HCT116 (cell line): ENCODE data around the gene ITSN1. TPM values are rescaled to one million over a fixed set of nuclear protein-coding genes. Genes with fewer than 3 reads are reported as not detected.

Experiments used
- ATAC-seq: fragments of 200-7000 bp; cut with Tn5 transposase; 2 replicates; pipeline ENCODE4 v1.9.1; 2020; ENCODE audit warnings: mild to moderate bottlenecking, moderate library complexity
- BruUV-seq: library from RNA; stranded (reverse); fragments of 400-500 nt; replicated peaks from 2 replicates; lab custom pipeline; 2021; lab: Mats Ljungman, UMichigan
- CTCF ChIA-PET: fragments of 300-600 bp; sonication (Branson Sonifier 250); formaldehyde crosslinking; loops from one replicate; lab custom pipeline; 2021; ENCODE audit warnings: antibody characterized with exemption; lab: Charles Lee
- POLR2A ChIA-PET: fragments of 300-600, 350-600 bp; sonication (Branson Sonifier 250); formaldehyde crosslinking; loops from one replicate; lab custom pipeline; 2021; ENCODE audit warnings: antibody characterized with exemption; lab: Charles Lee
- RAD21 ChIA-PET, 2 experiments: fragments of 300-600 bp; sonication (Branson Sonifier 250); formaldehyde crosslinking; loops; one replicate each; lab custom pipeline; 2023; ENCODE audit warnings: low total read pairs in 2 of 2; ENCODE audit not compliant: uncharacterized antibody in 2 of 2, unreplicated experiment in 2 of 2, low non-redundant PET in 1 of 2; lab: Charles Lee
- DNase-seq: peaks from one replicate; pipeline ENCODE4 v3.0.0-alpha.2; 2010; ENCODE audit warnings: low read depth, low spot score
- H2AFZ ChIP-seq: fragments of 200-600 bp; shearing (Covaris generic), sonication (generic); 2 replicates; pipeline ENCODE4 v1.6.1; 2017; ENCODE audit warnings: low read depth, mixed run types, mixed read lengths, antibody characterized with exemption, low read length; ENCODE audit not compliant: poor library complexity, severe bottlenecking
- H3K27ac ChIP-seq: 2 replicates; pipeline ENCODE4 v1.5.1; 2012; ENCODE audit warnings: low read depth, low read length
- H3K27me3 ChIP-seq: fragments of 200-600 bp; sonication (generic); 2 replicates; pipeline ENCODE4 v1.6.1; 2016; ENCODE audit warnings: mixed run types, low read length, mixed read lengths; ENCODE audit not compliant: insufficient read depth
- H3K36me3 ChIP-seq, 2 experiments: fragments of 200-500 bp in 1 of 2; fragments of 200-600 bp in 1 of 2; sonication (Bioruptor generic) in 1 of 2; sonication (generic) in 1 of 2; 2 replicates each; pipeline versions ENCODE4 v1.5.1 to v1.6.1; 2014 to 2016; ENCODE audit warnings: low read length in 2 of 2, inconsistent platforms in 1 of 2, mixed read lengths in 1 of 2, mixed run types in 1 of 2; ENCODE audit not compliant: insufficient read depth in 2 of 2, control insufficient read depth in 1 of 2
- H3K4me1 ChIP-seq, 2 experiments: fragments of 200-600 bp in 1 of 2; sonication (generic) in 1 of 2; 2 replicates each; pipeline versions ENCODE4 v1.5.1 to v1.6.1; 2012 to 2017; ENCODE audit warnings: low read length in 2 of 2, inconsistent platforms in 1 of 2, mild to moderate bottlenecking in 1 of 2, mixed read lengths in 1 of 2, mixed run types in 1 of 2, moderate library complexity in 1 of 2; ENCODE audit not compliant: insufficient read depth in 2 of 2, control insufficient read depth in 1 of 2
- H3K4me2 ChIP-seq: fragments of 200-600 bp; sonication (generic); 2 replicates; pipeline ENCODE4 v1.6.1; 2017; ENCODE audit warnings: mixed run types, low read length, mixed read lengths
- H3K4me3 ChIP-seq, 2 experiments: fragments of 200-600 bp in 1 of 2; sonication (generic) in 1 of 2; replicated peaks in 1 of 2; 2 replicates each; pipeline ENCODE4 v1.5.1; 2011 to 2016; ENCODE audit warnings: low read length in 2 of 2, control low read depth in 1 of 2, low read depth in 1 of 2, mild to moderate bottlenecking in 1 of 2, mixed read lengths in 1 of 2, mixed run types in 1 of 2
- H3K79me2 ChIP-seq: fragments of 200-600 bp; sonication (generic); 2 replicates; pipeline ENCODE4 v1.6.1; 2017; ENCODE audit warnings: mild to moderate bottlenecking, mixed run types, low read length, moderate library complexity, mixed read lengths; ENCODE audit not compliant: insufficient read depth
- H3K9ac ChIP-seq: fragments of 200-600 bp; sonication (generic); 2 replicates; pipeline ENCODE4 v1.6.1; 2016; ENCODE audit warnings: low read length, mixed read lengths
- H3K9me2 ChIP-seq: fragments of 200-600 bp; sonication (generic), shearing (Covaris generic); 2 replicates; pipeline ENCODE4 v1.6.1; 2017; ENCODE audit warnings: mixed run types, mild to moderate bottlenecking, moderate library complexity; ENCODE audit not compliant: insufficient read depth
- H3K9me3 ChIP-seq, 2 experiments: fragments of 200-500 bp in 1 of 2; fragments of 200-600 bp in 1 of 2; sonication (Bioruptor generic) in 1 of 2; sonication (generic) in 1 of 2; 2 replicates each; pipeline ENCODE4 v1.6.1; 2014 to 2017; ENCODE audit warnings: low read length in 2 of 2, mixed read lengths in 2 of 2, inconsistent platforms in 1 of 2, low read depth in 1 of 2, mild to moderate bottlenecking in 1 of 2, mixed run types in 1 of 2, moderate library complexity in 1 of 2; ENCODE audit not compliant: control insufficient read depth in 1 of 2, insufficient read depth in 1 of 2
- H4K20me1 ChIP-seq: fragments of 200-600 bp; sonication (generic), shearing (Covaris generic); 2 replicates; pipeline ENCODE4 v1.6.1; 2017; ENCODE audit warnings: mixed run types, mild to moderate bottlenecking, moderate library complexity; ENCODE audit not compliant: insufficient read depth
- ATF3 ChIP-seq: IDR thresholded peaks from 2 replicates; pipeline ENCODE4 v1.6.1; 2012
- CBX3 ChIP-seq: IDR thresholded peaks from 2 replicates; pipeline ENCODE4 v1.6.1; 2012; ENCODE audit warnings: low read depth
- CEBPB ChIP-seq: IDR thresholded peaks from 2 replicates; pipeline ENCODE4 v1.6.1; 2012; ENCODE audit warnings: low read depth
- EGR1 ChIP-seq: IDR thresholded peaks from 2 replicates; pipeline ENCODE4 v1.6.1; 2012; ENCODE audit warnings: low read depth
- ELF1 ChIP-seq: IDR thresholded peaks from 2 replicates; pipeline ENCODE4 v1.6.1; 2012; ENCODE audit warnings: low read depth, borderline replicate concordance
- MAX ChIP-seq: IDR thresholded peaks from 2 replicates; pipeline ENCODE4 v1.6.1; 2012
- POLR2AphosphoS5 ChIP-seq: IDR thresholded peaks from 2 replicates; pipeline ENCODE4 v1.6.1; 2011; ENCODE audit warnings: mild to moderate bottlenecking, low read depth, low read length, moderate library complexity
- RAD21 ChIP-seq: IDR thresholded peaks from 2 replicates; pipeline ENCODE4 v1.6.1; 2012; ENCODE audit warnings: low read depth, mild to moderate bottlenecking
- SIN3A ChIP-seq: IDR thresholded peaks from 2 replicates; pipeline ENCODE4 v1.6.1; 2012; ENCODE audit warnings: low read depth
- SP1 ChIP-seq: IDR thresholded peaks from 2 replicates; pipeline ENCODE4 v1.6.1; 2012; ENCODE audit warnings: low read depth
- TCF7L2 ChIP-seq: IDR thresholded peaks from 2 replicates; pipeline ENCODE4 v1.7.0; 2011; ENCODE audit warnings: borderline replicate concordance, inconsistent platforms; ENCODE audit not compliant: insufficient read depth, insufficient read length; ENCODE audit errors: extremely low read depth
- YY1 ChIP-seq: IDR thresholded peaks from 2 replicates; pipeline ENCODE4 v1.6.1; 2011; ENCODE audit warnings: low read length, low read depth, moderate library complexity, mild to moderate bottlenecking; ENCODE audit not compliant: insufficient replicate concordance; ENCODE audit errors: extremely low read depth
- ZBTB33 ChIP-seq: IDR thresholded peaks from 2 replicates; pipeline ENCODE4 v1.6.1; 2011; ENCODE audit warnings: mild to moderate bottlenecking, low read length, moderate library complexity; ENCODE audit not compliant: insufficient replicate concordance; ENCODE audit errors: extremely low read depth
- intact Hi-C: fragments of 100-400 bp; cut with micrococcal nuclease; formaldehyde crosslinking; loops from 2 replicates; pipeline ENCODE4 v1.10.0; 2022
- total RNA-seq: library from RNA; stranded (reverse); gene quantifications from one replicate; pipeline ENCODE4 v1.2.1, GENCODE V29; 2021; ENCODE audit not compliant: unreplicated experiment

The ITSN1 gene
- total RNA-seq, 1 experiment from 2014 or later: 25.8 TPM

DNA sequence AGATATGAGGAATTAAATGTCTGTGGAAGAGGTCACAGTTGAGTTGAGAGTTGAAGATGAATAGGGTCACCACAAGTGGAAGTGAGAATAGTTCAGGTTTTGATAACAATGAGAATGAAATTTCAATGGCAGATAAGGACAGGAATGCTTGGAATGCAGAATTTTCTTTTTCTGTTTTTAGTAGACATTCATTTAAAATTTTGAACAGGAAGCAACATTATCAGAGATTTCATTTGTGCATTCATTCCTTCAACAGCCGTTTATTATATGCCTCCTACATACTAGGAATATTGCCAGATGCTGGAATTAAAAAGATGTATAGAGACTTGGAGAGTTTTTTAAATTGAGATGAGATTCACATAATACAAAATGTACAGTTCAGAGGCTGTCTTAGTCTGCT lies 126.8 kb downstream of the ITSN1 start (continued):
- TF ChIP-seq TCF7L2: no peak
- TF ChIP-seq RAD21: no peak
- no peak for TF ChIP-seq ZBTB33

DNA sequence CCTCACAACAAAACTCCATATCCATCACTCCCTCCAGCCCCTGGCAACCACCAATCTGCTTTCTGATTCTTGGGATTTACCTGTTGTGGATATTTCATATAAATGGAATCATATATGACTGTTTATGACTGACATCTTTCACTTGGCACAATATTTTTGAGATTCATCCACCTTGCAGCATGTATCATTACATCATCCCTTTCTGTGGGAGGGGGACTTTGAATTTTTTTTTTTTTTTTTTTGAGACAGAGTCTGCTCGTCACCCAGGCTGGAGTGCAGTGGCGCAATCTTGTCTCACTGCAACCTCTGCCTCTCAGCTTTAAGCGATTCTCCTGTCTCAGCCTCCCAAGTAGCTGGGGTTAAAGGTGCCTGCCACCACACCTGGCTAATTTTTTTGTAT lies 128.2 kb downstream of the ITSN1 start:
- H3K4me2 ChIP-seq: no peak overlapping the region
- no peak overlapping the region for H3K4me3 ChIP-seq
- ChIA-PET POLR2A (no interaction called here), CTCF (no interaction called here), RAD21 (no interaction called here)
- H3K27ac ChIP-seq: no peak overlapping the region
- no peaks in the 10 kb centered on the region for H3K27me3 ChIP-seq
- H3K4me1 ChIP-seq: no peaks in the 10 kb centered on the region
- BruUV-seq: no TSS peak
- no peaks in the 10 kb centered on the region for H3K9me3 ChIP-seq
- no peaks in the 10 kb centered on the region for H3K9me2 ChIP-seq
- no peak for TF ChIP-seq SP1
- TF ChIP-seq MAX: no peak
- TF ChIP-seq YY1: no peak
- no peak for TF ChIP-seq SIN3A
- TF ChIP-seq ATF3: no peak
- TF ChIP-seq RAD21: no peak
- no peak for TF ChIP-seq TCF7L2
- no peak for TF ChIP-seq CBX3
- TF ChIP-seq POLR2AphosphoS5: no peak
- no peak for TF ChIP-seq ELF1
- no peak for TF ChIP-seq CEBPB
- TF ChIP-seq EGR1: no peak
- no peak overlapping the region for H3K9ac ChIP-seq
- H4K20me1 ChIP-seq: no peaks in the 10 kb centered on the region
- no peaks in the 10 kb centered on the region for H3K79me2 ChIP-seq
- no peak overlapping the region for H2AFZ ChIP-seq
- DNase-seq (no peak), ATAC-seq (no peak)
- peaks cover 0 to 3% of the 10 kb centered on the region in 2 experiments; a peak in 1 of 4 replicates for H3K36me3 ChIP-seq
- intact Hi-C loops: no loop called here
